ENCODE results near the gene YJU2. TPM values are rescaled to one million over a fixed set of nuclear protein-coding genes. Genes with fewer than 3 reads are reported as not detected.

YJU2 gene
- total and polyA plus RNA-seq, 2 of the 13 experiments (the other 11 are each of a cell fraction or from before 2014, with no cell fraction given), result 9.3 to 17.9 TPM

DNA sequence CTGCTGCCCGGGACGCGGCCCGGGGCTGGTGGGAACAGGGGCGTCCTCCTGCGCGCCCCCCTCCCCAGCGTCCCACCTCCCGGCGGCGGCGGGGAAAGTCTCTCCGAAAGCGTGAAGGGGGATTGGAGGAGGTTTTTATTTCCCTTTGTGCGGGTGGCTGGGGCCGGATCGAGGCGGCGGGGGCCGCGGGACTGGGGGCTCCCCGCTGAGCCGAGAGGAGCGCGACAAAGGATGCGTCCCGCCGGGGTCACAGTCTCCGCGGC lies 32.3 kb downstream of the YJU2 start:
- no peaks in the 10 kb centered on the region for H3K9me3 ChIP-seq (ENCODE audit: low read length)
- no peak overlapping the region for H2AFZ ChIP-seq (ENCODE audit: low read length)
- H3K36me3 ChIP-seq (replicated peaks in 1 of 2; ENCODE audit: control insufficient read depth in 1 of 2, insufficient read depth in 2 of 2, low read length in 2 of 2), result no peaks in the 10 kb centered on the region
- CTCF ChIA-PET (ENCODE audit: low intra/inter-chr PET ratio, low total read pairs), result no interaction called here
- POLR2A ChIA-PET, result interaction anchor here (2.1 kb wide), 1 partner anchor 74 kb away, joined by 5 read pairs; no protein-coding TSS in a partner anchor
- H3K9ac ChIP-seq (ENCODE audit: insufficient read depth, low read depth, low read length), result no peak overlapping the region
- H3K27me3 ChIP-seq (ENCODE audit: control insufficient read depth in 1 of 2, insufficient read depth in 2 of 2, low read length in 2 of 2), result peaks cover 0 to 46% of the 10 kb centered on the region in 2 experiments
- BruUV-seq (replicated peaks), result no TSS peak
- H3K27ac ChIP-seq (ENCODE audit: extremely low read length, insufficient read depth, low read length), result no peak overlapping the region
- H3K79me2 ChIP-seq (ENCODE audit: insufficient read depth, low read length), result no peaks in the 10 kb centered on the region
- peaks cover 12% of the 10 kb centered on the region; the same call in 1 of the 2 replicates for H3K4me1 ChIP-seq (ENCODE audit: insufficient read depth, low read length)
- H3K4me2 ChIP-seq (ENCODE audit: low read depth, low read length), result peak overlapping the region; percentile 53
- in situ Hi-C loops (cut with HindIII; ENCODE audit: extremely low pct_ligation_motif_present, low pct_unique_long_range_greater_than_20kb), result no loop called here
- peak; percentile 13; the same call in 2 of the 3 replicates for ATAC-seq
- H4K20me1 ChIP-seq (ENCODE audit: insufficient read depth, low read length), result no peaks in the 10 kb centered on the region
- WGBS (ENCODE audit: low lambda C conversion rate), result 33% methylated on average over 3 of the region's 30 CpGs
- peak overlapping the region; percentile 12 to 33 (median 27); a peak in 4 of 6 replicates for H3K4me3 ChIP-seq (replicated peaks in 1 of 3; ENCODE audit: insufficient read depth in 1 of 3, low read depth in 2 of 3, low read length in 3 of 3)
- no peak for FAIRE-seq
- no peak for DNase-seq (ENCODE audit: low spot score)
- intact Hi-C loops (cut with micrococcal nuclease; ENCODE audit: unreplicated experiment), result no loop called here
- TF ChIP-seq, protein P1, sequence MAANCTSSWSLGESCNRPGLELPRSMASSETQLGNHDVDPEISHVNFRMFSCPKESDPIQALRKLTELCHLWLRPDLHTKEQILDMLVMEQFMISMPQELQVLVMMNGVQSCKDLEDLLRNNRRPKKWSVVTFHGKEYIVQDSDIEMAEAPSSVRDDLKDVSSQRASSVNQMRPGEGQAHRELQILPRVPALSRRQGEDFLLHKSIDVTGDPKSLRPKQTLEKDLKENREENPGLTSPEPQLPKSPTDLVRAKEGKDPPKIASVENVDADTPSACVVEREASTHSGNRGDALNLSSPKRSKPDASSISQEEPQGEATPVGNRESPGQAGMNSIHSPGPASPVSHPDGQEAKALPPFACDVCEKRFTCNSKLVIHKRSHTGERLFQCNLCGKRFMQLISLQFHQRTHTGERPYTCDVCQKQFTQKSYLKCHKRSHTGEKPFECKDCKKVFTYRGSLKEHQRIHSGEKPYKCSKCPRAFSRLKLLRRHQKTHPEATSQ (CRISPR knock-in tag; IDR thresholded peaks at IDR 0.05; ENCODE audit: borderline replicate concordance), result no peak
- TF ChIP-seq WIZ (CRISPR knock-in tag; IDR thresholded peaks at IDR 0.05) (no peak), KLF13 (CRISPR knock-in tag; IDR thresholded peaks at IDR 0.05) (no peak), SRF (IDR thresholded peaks at IDR 0.05; ENCODE audit: low read depth, low read length) (no peak), ZNF558 (CRISPR knock-in tag; IDR thresholded peaks at IDR 0.05; ENCODE audit: borderline replicate concordance) (no peak), ZNF367 (CRISPR knock-in tag; IDR thresholded peaks at IDR 0.05; ENCODE audit: borderline replicate concordance) (no peak), FOSL2 (CRISPR knock-in tag; IDR thresholded peaks at IDR 0.05) (no peak), DR1 (CRISPR knock-in tag; IDR thresholded peaks at IDR 0.05) (no peak), PITX1 (CRISPR knock-in tag; IDR thresholded peaks at IDR 0.05) (no peak), ZBTB1 (CRISPR knock-in tag; IDR thresholded peaks at IDR 0.05; ENCODE audit: borderline replicate concordance) (no peak)
- TF ChIP-seq, protein P2, sequence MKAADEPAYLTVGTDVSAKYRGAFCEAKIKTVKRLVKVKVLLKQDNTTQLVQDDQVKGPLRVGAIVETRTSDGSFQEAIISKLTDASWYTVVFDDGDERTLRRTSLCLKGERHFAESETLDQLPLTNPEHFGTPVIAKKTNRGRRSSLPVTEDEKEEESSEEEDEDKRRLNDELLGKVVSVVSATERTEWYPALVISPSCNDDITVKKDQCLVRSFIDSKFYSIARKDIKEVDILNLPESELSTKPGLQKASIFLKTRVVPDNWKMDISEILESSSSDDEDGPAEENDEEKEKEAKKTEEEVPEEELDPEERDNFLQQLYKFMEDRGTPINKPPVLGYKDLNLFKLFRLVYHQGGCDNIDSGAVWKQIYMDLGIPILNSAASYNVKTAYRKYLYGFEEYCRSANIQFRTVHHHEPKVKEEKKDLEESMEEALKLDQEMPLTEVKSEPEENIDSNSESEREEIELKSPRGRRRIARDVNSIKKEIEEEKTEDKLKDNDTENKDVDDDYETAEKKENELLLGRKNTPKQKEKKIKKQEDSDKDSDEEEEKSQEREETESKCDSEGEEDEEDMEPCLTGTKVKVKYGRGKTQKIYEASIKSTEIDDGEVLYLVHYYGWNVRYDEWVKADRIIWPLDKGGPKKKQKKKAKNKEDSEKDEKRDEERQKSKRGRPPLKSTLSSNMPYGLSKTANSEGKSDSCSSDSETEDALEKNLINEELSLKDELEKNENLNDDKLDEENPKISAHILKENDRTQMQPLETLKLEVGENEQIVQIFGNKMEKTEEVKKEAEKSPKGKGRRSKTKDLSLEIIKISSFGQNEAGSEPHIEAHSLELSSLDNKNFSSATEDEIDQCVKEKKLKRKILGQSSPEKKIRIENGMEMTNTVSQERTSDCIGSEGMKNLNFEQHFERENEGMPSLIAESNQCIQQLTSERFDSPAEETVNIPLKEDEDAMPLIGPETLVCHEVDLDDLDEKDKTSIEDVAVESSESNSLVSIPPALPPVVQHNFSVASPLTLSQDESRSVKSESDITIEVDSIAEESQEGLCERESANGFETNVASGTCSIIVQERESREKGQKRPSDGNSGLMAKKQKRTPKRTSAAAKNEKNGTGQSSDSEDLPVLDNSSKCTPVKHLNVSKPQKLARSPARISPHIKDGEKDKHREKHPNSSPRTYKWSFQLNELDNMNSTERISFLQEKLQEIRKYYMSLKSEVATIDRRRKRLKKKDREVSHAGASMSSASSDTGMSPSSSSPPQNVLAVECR (CRISPR knock-in tag; IDR thresholded peaks at IDR 0.05; ENCODE audit: borderline replicate concordance), result no peak
- TF ChIP-seq, protein P3, sequence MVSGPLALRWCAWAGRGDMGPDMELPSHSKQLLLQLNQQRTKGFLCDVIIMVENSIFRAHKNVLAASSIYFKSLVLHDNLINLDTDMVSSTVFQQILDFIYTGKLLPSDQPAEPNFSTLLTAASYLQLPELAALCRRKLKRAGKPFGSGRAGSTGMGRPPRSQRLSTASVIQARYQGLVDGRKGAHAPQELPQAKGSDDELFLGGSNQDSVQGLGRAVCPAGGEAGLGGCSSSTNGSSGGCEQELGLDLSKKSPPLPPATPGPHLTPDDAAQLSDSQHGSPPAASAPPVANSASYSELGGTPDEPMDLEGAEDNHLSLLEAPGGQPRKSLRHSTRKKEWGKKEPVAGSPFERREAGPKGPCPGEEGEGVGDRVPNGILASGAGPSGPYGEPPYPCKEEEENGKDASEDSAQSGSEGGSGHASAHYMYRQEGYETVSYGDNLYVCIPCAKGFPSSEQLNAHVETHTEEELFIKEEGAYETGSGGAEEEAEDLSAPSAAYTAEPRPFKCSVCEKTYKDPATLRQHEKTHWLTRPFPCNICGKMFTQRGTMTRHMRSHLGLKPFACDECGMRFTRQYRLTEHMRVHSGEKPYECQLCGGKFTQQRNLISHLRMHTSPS (CRISPR knock-in tag; IDR thresholded peaks at IDR 0.05; ENCODE audit: low read depth), result no peak
- TF ChIP-seq, protein P4, sequence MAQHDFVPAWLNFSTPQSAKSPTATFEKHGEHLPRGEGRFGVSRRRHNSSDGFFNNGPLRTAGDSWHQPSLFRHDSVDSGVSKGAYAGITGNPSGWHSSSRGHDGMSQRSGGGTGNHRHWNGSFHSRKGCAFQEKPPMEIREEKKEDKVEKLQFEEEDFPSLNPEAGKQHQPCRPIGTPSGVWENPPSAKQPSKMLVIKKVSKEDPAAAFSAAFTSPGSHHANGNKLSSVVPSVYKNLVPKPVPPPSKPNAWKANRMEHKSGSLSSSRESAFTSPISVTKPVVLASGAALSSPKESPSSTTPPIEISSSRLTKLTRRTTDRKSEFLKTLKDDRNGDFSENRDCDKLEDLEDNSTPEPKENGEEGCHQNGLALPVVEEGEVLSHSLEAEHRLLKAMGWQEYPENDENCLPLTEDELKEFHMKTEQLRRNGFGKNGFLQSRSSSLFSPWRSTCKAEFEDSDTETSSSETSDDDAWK (CRISPR knock-in tag; IDR thresholded peaks at IDR 0.05), result no peak
